Erythroblast (primary cell): Measurements from ENCODE around the gene RBM22.

Source experiments
- DNase-seq, 2 experiments: peaks; one replicate each; lab custom pipeline; 2025; lab: John Stamatoyannopoulos, UW
- GATA1 ChIP-seq: IDR thresholded peaks from 2 replicates; pipeline ENCODE4 v1.6.1; 2011; ENCODE audit warnings: low read depth, mild to moderate bottlenecking, control low read depth, low read length, moderate library complexity
- POLR2A ChIP-seq: IDR thresholded peaks from 2 replicates; pipeline ENCODE4 v1.6.1; 2011; ENCODE audit warnings: mild to moderate bottlenecking, low read length

Gene RBM22

GRCh38 chr5:150642991-150643710, 57.7 kb downstream of the RBM22 start:
- TF ChIP-seq POLR2A = no peak
- no peak for TF ChIP-seq GATA1

DNA sequence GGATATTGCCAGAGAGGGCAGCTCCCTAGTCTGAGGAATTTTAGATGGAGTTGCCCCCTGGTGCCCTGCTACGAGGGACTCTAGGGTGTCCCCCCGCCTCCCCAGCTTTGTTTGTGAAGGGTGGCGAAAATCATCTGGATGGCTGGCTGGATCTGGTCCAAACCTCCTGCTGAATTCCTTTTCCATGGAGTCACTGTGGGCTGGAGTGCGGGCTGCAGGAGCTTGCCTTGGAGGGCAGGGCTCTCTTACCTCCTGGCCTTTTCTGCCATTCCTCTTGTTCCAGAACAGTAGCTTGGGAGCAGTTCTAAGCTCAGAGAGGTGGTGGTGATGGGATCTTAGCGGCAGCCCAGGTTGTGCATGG, 58.3 kb downstream of the RBM22 start:
- no peak for TF ChIP-seq GATA1
- TF ChIP-seq POLR2A = no peak
- DNase-seq = no peak

More at GRCh38 chr5:150642991-150643710, 57.7 kb downstream of the RBM22 start:
- no peak for DNase-seq

DNA sequence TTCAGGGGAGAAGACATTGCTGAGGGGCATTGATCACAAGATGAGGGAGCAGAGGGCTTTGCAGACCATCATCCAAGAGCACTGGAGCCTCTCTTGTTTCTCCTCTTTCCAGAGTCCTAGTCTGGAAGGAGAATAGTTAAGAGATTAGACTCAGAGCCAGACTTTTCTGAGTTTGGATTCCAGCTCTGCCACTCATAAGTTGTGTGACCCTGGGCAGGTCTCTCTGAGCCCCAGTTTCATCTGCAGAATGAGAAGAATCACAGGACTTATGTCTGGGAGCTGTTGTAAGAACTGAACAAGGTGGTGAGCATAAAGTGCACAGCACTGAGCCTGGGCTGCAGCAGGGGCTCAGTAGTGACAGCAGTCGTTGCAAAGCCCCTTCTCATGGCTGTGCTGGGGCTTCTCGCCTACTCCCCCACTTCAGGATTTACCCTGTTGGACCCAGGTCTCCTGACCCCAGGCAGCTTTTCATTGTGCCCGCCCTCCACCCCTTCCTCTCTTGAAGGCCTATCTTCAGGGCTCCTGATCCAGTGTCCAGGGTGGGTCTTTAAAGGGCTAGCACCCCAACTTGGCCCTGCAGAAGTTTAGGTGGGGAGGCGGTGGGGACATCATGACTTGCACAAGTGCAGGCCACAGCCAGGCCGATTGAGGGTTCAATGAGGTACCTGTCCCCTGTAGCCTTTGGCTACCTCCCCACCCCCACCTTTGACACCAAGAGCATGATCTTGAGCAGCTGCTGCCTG, 58.9 kb downstream of the RBM22 start:
- no peak for TF ChIP-seq POLR2A
- TF ChIP-seq GATA1 = no peak
- DNase-seq = no peak

GRCh38 chr5:150641006-150641570, 59.8 kb downstream of the RBM22 start:
- TF ChIP-seq POLR2A (no peak), GATA1 (no peak)

More at GRCh38 chr5:150641006-150641570, 59.8 kb downstream of the RBM22 start:
- no peak for DNase-seq
